Naive thymus-derived CD4-positive, alpha-beta T cell (primary cell): ENCODE data around the gene PDGFC. TPM values are rescaled to one million over a fixed set of nuclear protein-coding genes. Genes with fewer than 3 reads are reported as not detected.

ENCODE experiments used
- ATAC-seq: fragments of 150-1000 bp; cut with Tn5 transposase; 2 replicates; pipeline ENCODE4 v1.10.0; 2021; ENCODE audit warnings: mild to moderate bottlenecking, moderate library complexity
- CTCF ChIA-PET: fragments of 350-600 bp; sonication (Branson Sonifier 250); formaldehyde crosslinking; loops from one replicate; lab custom pipeline; 2021; ENCODE audit warnings: antibody characterized with exemption; lab: Charles Lee
- POLR2A ChIA-PET: fragments of 350-600 bp; sonication (Branson Sonifier 250); formaldehyde crosslinking; loops from one replicate; lab custom pipeline; 2021; ENCODE audit warnings: antibody characterized with exemption, inconsistent platforms; lab: Charles Lee
- DNase-seq, 9 donors: peaks; one replicate each; pipeline versions ENCODE4 v3.0.0 to v3.0.0-alpha.2; 2020 to 2022; ENCODE audit warnings: mixed read lengths in 1 of 9
- H3K27ac ChIP-seq: one replicate; pipeline ENCODE4 v1.7.0; 2013; ENCODE audit warnings: mild to moderate bottlenecking, low read depth, low read length, moderate library complexity
- H3K27me3 ChIP-seq, 2 donors: one replicate each; pipeline ENCODE4 v1.7.0; 2013; ENCODE audit warnings: low read length in 2 of 2, mild to moderate bottlenecking in 2 of 2, moderate library complexity in 2 of 2; ENCODE audit not compliant: control insufficient read depth in 2 of 2, insufficient read depth in 2 of 2
- H3K36me3 ChIP-seq, 3 experiments: 1 replicate in 2 of 3; 2 replicates in 1 of 3; pipeline ENCODE4 v1.7.0; 2013; ENCODE audit warnings: low read length in 3 of 3, mild to moderate bottlenecking in 3 of 3, moderate library complexity in 1 of 3; ENCODE audit not compliant: insufficient read depth in 3 of 3, control insufficient read depth in 2 of 3
- H3K4me1 ChIP-seq, 2 donors: one replicate each; pipeline ENCODE4 v1.7.0; 2013; ENCODE audit warnings: low read length in 2 of 2, mild to moderate bottlenecking in 2 of 2, moderate library complexity in 1 of 2; ENCODE audit not compliant: control insufficient read depth in 2 of 2, insufficient read depth in 2 of 2
- H3K4me3 ChIP-seq: 2 replicates; pipeline ENCODE4 v1.7.0; 2013; ENCODE audit warnings: mild to moderate bottlenecking, low read length
- H3K9me3 ChIP-seq, 3 experiments: 1 replicate in 2 of 3; 2 replicates in 1 of 3; pipeline ENCODE4 v1.7.0; 2013; ENCODE audit warnings: low read length in 3 of 3; ENCODE audit not compliant: control insufficient read depth in 2 of 3
- H3K27ac Mint-ChIP-seq, 9 donors: one replicate each; pipeline ENCODE4 v1.8.0; 2020 to 2022; ENCODE audit warnings: mixed read lengths in 9 of 9, mild to moderate bottlenecking in 8 of 9, moderate library complexity in 5 of 9, inconsistent platforms in 2 of 9
- H3K27me3 Mint-ChIP-seq, 5 donors: one replicate each; pipeline ENCODE4 v1.8.0; 2021 to 2022; ENCODE audit warnings: mixed read lengths in 5 of 5, mild to moderate bottlenecking in 1 of 5
- H3K36me3 Mint-ChIP-seq, 5 donors: one replicate each; pipeline ENCODE4 v1.8.0; 2020 to 2022; ENCODE audit warnings: mixed read lengths in 5 of 5, mild to moderate bottlenecking in 3 of 5, inconsistent platforms in 1 of 5
- H3K4me1 Mint-ChIP-seq, 7 donors: one replicate each; pipeline ENCODE4 v1.8.0; 2020 to 2022; ENCODE audit warnings: mixed read lengths in 7 of 7, mild to moderate bottlenecking in 3 of 7, inconsistent platforms in 1 of 7
- H3K4me3 Mint-ChIP-seq, 10 donors: one replicate each; pipeline ENCODE4 v1.8.0; 2020 to 2022; ENCODE audit warnings: mild to moderate bottlenecking in 10 of 10, mixed read lengths in 10 of 10, moderate library complexity in 6 of 10, inconsistent platforms in 2 of 10
- H3K9me3 Mint-ChIP-seq, 11 donors: one replicate each; pipeline ENCODE4 v1.8.0; 2020 to 2022; ENCODE audit warnings: mixed read lengths in 11 of 11, mild to moderate bottlenecking in 4 of 11, inconsistent platforms in 1 of 11, moderate library complexity in 1 of 11
- intact Hi-C, 2 donors: fragments of 100-400 bp; cut with micrococcal nuclease; formaldehyde crosslinking; loops; one replicate each; pipeline ENCODE4 v1.15.1; 2023
- polyA plus RNA-seq, 2 donors: library from polyadenylated mRNA; unstranded; fragments of 300-500 nt; fragmentation: Illumina TruSeq; gene quantifications; one replicate each; pipeline ENCODE4 v1.2.3, GENCODE V29; 2021
- total RNA-seq, 6 experiments: library from RNA in 5 of 6; stranded (reverse) in 5 of 6; gene quantifications; 1 replicate in 5 of 6; 2 replicates in 1 of 6; pipeline ENCODE4 v1.2.3 and lab custom pipeline; 2021 to 2026

Gene PDGFC
- total and polyA plus RNA-seq, 7 experiments from 2014 or later = 0.19 to 2.0 (median 1.2) TPM; not detected in 4

- Mint-ChIP-seq H3K27ac (no peak overlapping the region), H3K36me3 (no peaks in the 10 kb centered on the region), H3K4me3 (no peak overlapping the region), H3K4me1 (peaks cover 0 to 4% (median 2%) of the 10 kb centered on the region in 7 donors), H3K27me3 (peaks cover 21 to 36% (median 24%) of the 10 kb centered on the region in 5 donors), H3K9me3 (peaks cover 0 to 5% (median 0%) of the 10 kb centered on the region in 11 donors)
- Histone ChIP-seq H3K36me3 (no peaks in the 10 kb centered on the region), H3K4me3 (no peak overlapping the region), H3K9me3 (no peaks in the 10 kb centered on the region), H3K27ac (no peak overlapping the region), H3K4me1 (no peaks in the 10 kb centered on the region), H3K27me3 (peaks cover 0 to 9% of the 10 kb centered on the region in 2 donors)
- ChIA-PET CTCF (no interaction called here), POLR2A (no interaction called here)
- intact Hi-C loops = no loop called here
- DNase-seq = no peak
- ATAC-seq = no peak
Observed at GRCh38 chr4:156976147-156976546, 4.5 kb upstream of the PDGFC start.

GRCh38 chr4:156975686-156976085, 4.1 kb upstream of the PDGFC start:
- DNase-seq = no peak
- H3K27me3 ChIP-seq = peaks cover 0 to 9% of the 10 kb centered on the region in 2 donors
- no peaks in the 10 kb centered on the region for H3K4me1 ChIP-seq
- peaks cover 0 to 5% (median 0%) of the 10 kb centered on the region in 11 donors for H3K9me3 Mint-ChIP-seq
- H3K4me3 Mint-ChIP-seq = no peak overlapping the region
- intact Hi-C loops = no loop called here
- no peaks in the 10 kb centered on the region for H3K36me3 Mint-ChIP-seq
- no peak overlapping the region for H3K27ac ChIP-seq
- H3K4me3 ChIP-seq = no peak overlapping the region
- H3K9me3 ChIP-seq = no peaks in the 10 kb centered on the region
- ATAC-seq = no peak
- peaks cover 0 to 8% (median 4%) of the 10 kb centered on the region in 7 donors for H3K4me1 Mint-ChIP-seq
- ChIA-PET POLR2A (no interaction called here), CTCF (no interaction called here)
- no peaks in the 10 kb centered on the region for H3K36me3 ChIP-seq
- H3K27ac Mint-ChIP-seq = no peak overlapping the region
- peaks cover 25 to 40% (median 28%) of the 10 kb centered on the region in 5 donors for H3K27me3 Mint-ChIP-seq

GRCh38 chr4:156974264-156974663, 2.7 kb upstream of the PDGFC start:
- Mint-ChIP-seq H3K36me3 (no peaks in the 10 kb centered on the region), H3K27ac (no peak overlapping the region), H3K4me3 (peak overlapping the region in 1 of 10 donors; percentile 4), H3K4me1 (peaks cover 0 to 17% (median 13%) of the 10 kb centered on the region in 7 donors), H3K27me3 (peaks cover 34 to 54% (median 42%) of the 10 kb centered on the region in 5 donors), H3K9me3 (peaks cover 0 to 8% (median 0%) of the 10 kb centered on the region in 11 donors)
- DNase-seq (no peak), ATAC-seq (no peak)
- H3K4me1 ChIP-seq = no peaks in the 10 kb centered on the region
- no peaks in the 10 kb centered on the region for H3K9me3 ChIP-seq
- POLR2A ChIA-PET = no interaction called here
- H3K36me3 ChIP-seq = no peaks in the 10 kb centered on the region
- no peak overlapping the region for H3K27ac ChIP-seq
- H3K27me3 ChIP-seq = peaks cover 0 to 9% of the 10 kb centered on the region in 2 donors
- H3K4me3 ChIP-seq = no peak overlapping the region
- intact Hi-C loops = no loop called here
- CTCF ChIA-PET = no interaction called here

DNA sequence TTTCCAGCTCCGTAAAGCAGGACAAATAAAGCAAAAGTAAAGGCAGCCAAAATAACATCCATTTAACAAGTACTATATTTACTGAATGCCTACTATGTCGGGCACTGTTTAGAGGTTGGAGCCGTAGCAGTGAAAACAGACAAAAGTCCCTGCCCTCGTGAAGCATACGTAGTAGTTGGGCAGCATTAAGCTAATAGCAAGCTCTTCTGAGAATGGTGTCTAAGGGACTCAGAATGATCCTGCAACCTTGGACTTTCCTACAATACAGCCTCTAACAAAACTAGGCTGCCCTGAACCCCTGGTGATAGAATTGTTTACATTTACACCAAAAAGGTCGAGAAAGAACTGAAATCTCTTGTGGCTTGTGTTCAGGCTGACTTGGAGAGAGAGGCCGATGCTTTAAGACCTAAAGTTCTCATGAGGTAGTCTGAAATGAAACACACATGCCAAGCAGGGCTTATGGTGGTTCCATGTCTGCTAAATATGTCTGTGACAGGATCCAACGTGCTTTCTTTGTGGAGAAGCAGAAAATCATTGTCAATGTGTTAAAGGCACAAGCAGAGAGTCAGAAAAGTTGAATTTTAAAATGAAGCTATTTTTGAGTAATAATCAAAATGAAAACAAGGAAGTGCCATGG, 898 bp upstream of the PDGFC start:
- intact Hi-C loops = no loop called here
- H3K4me1 Mint-ChIP-seq = peaks cover 0 to 19% (median 13%) of the 10 kb centered on the region in 7 donors
- POLR2A ChIA-PET = no interaction called here

GRCh38 chr4:156971165-156971675, 379 bp downstream of the PDGFC start:
- Mint-ChIP-seq H3K9me3 (peaks cover 0 to 25% (median 6%) of the 10 kb centered on the region in 11 donors), H3K27ac (no peak overlapping the region), H3K36me3 (peaks cover 0 to 7% (median 0%) of the 10 kb centered on the region in 5 donors), H3K27me3 (peaks cover 45 to 82% (median 68%) of the 10 kb centered on the region in 5 donors), H3K4me1 (peaks cover 0 to 19% (median 13%) of the 10 kb centered on the region in 7 donors), H3K4me3 (peak overlapping the region in 9 of 10 donors; percentile 17 to 76 (median 57))
- peaks cover 0 to 13% of the 10 kb centered on the region in 2 donors for H3K27me3 ChIP-seq
- ATAC-seq (peak; percentile 7), DNase-seq (no peak)
- H3K4me3 ChIP-seq = no peak overlapping the region
- intact Hi-C loops = no loop called here
- no peaks in the 10 kb centered on the region for H3K9me3 ChIP-seq
- H3K4me1 ChIP-seq = no peaks in the 10 kb centered on the region
- POLR2A ChIA-PET = no interaction called here
- H3K27ac ChIP-seq = no peak overlapping the region
- CTCF ChIA-PET = no interaction called here
- H3K36me3 ChIP-seq = no peaks in the 10 kb centered on the region

More for the DNA sequence above, 898 bp upstream of the PDGFC start:
- H3K9me3 Mint-ChIP-seq = peaks cover 0 to 19% (median 6%) of the 10 kb centered on the region in 11 donors
- ATAC-seq (no peak), DNase-seq (no peak)
- Histone ChIP-seq H3K4me3 (no peak overlapping the region), H3K4me1 (no peaks in the 10 kb centered on the region), H3K36me3 (no peaks in the 10 kb centered on the region), H3K27ac (no peak overlapping the region), H3K9me3 (no peaks in the 10 kb centered on the region), H3K27me3 (peaks cover 0 to 13% of the 10 kb centered on the region in 2 donors)
- no peak overlapping the region for H3K27ac Mint-ChIP-seq
- H3K36me3 Mint-ChIP-seq = peaks cover 0 to 7% (median 0%) of the 10 kb centered on the region in 5 donors
- H3K27me3 Mint-ChIP-seq = peaks cover 44 to 70% (median 57%) of the 10 kb centered on the region in 5 donors
- CTCF ChIA-PET = no interaction called here
- H3K4me3 Mint-ChIP-seq = peak overlapping the region in 7 of 10 donors; percentile 7 to 67 (median 39)

- H3K4me1 Mint-ChIP-seq = peaks cover 0 to 19% (median 13%) of the 10 kb centered on the region in 7 donors
- Histone ChIP-seq H3K9me3 (no peaks in the 10 kb centered on the region), H3K4me1 (no peaks in the 10 kb centered on the region), H3K36me3 (no peaks in the 10 kb centered on the region), H3K4me3 (no peak overlapping the region), H3K27ac (no peak overlapping the region), H3K27me3 (peaks cover 0 to 13% of the 10 kb centered on the region in 2 donors)
- peaks cover 0 to 7% (median 0%) of the 10 kb centered on the region in 5 donors for H3K36me3 Mint-ChIP-seq
- ChIA-PET CTCF (no interaction called here), POLR2A (no interaction called here)
- no peak overlapping the region for H3K27ac Mint-ChIP-seq
- H3K4me3 Mint-ChIP-seq = peak overlapping the region; percentile 42 to 76 (median 62)
- ATAC-seq = peak; percentile 47
- H3K27me3 Mint-ChIP-seq = peaks cover 45 to 81% (median 68%) of the 10 kb centered on the region in 5 donors
- peaks cover 0 to 25% (median 6%) of the 10 kb centered on the region in 11 donors for H3K9me3 Mint-ChIP-seq
- intact Hi-C loops = no loop called here
- peak in 1 of 9 donors; percentile 6 for DNase-seq
Observed at GRCh38 chr4:156970501-156971164, 966 bp downstream of the PDGFC start.
